22Rv1 (cell line): ENCODE data around the gene GATA6.

ENCODE experiments used
- CTCF ChIP-seq: fragments of 450-650 bp; IDR thresholded peaks from 2 replicates; pipeline ENCODE4 v1.5.1; 2017; ENCODE audit warnings: mild to moderate bottlenecking
- ZFX ChIP-seq: fragments of 450-650 bp; IDR thresholded peaks from 2 replicates; pipeline ENCODE4 v1.6.1; 2017; ENCODE audit warnings: antibody characterized with exemption, borderline replicate concordance

GRCh38 chr18:22198163-22198562 lies 28.8 kb downstream of the GATA6 start:
- no peak for TF ChIP-seq CTCF
- no peak for TF ChIP-seq ZFX
